AG04450 (cell line): ENCODE measurements around the gene FEZ2. TPM values are rescaled to one million over a fixed set of nuclear protein-coding genes. Genes with fewer than 3 reads are reported as not detected.

Experiments used
- CTCF ChIA-PET: fragments of 300-600, 350-600 bp; formaldehyde crosslinking; extraction: SDS; loops from one replicate; lab custom pipeline; 2022; ENCODE audit warnings: antibody characterized with exemption, inconsistent platforms; lab: Charles Lee
- POLR2A ChIA-PET: fragments of 350-600 bp; formaldehyde crosslinking; extraction: SDS; loops from one replicate; lab custom pipeline; 2021; ENCODE audit warnings: antibody characterized with exemption, inconsistent platforms; lab: Yijun Ruan, JAX
- DNase-seq: peaks from one replicate; pipeline ENCODE4 v3.0.0-alpha.2; 2011; ENCODE audit warnings: low read depth, low spot score
- H3K27ac ChIP-seq: one replicate; pipeline ENCODE4 v1.5.1; 2012; ENCODE audit warnings: low read depth, low read length, control low read depth
- H3K27me3 ChIP-seq: one replicate; pipeline ENCODE4 v1.6.0; 2012; ENCODE audit warnings: low read length; ENCODE audit not compliant: control insufficient read depth, insufficient read depth
- H3K4me3 ChIP-seq: 2 replicates; pipeline ENCODE4 v1.5.1; 2011; ENCODE audit warnings: mild to moderate bottlenecking, low read depth, low read length, control low read depth
- H3K9me3 ChIP-seq: 2 replicates; pipeline ENCODE4 v1.5.1; 2012; ENCODE audit warnings: low read length; ENCODE audit not compliant: control insufficient read depth, insufficient read depth
- polyA plus RNA-seq: library from polyadenylated mRNA; depleted of rRNA; stranded (reverse); fragments of >200 nt; gene quantifications from 2 replicates; pipeline ENCODE4 v1.2.3, GENCODE V29; 2011
- TF ChIP-seq, protein P1 (sequence below): IDR thresholded peaks from 2 replicates; pipeline ENCODE4 v1.5.1; 2011; ENCODE audit warnings: low read depth, low read length, control low read depth, inconsistent platforms

The FEZ2 gene
- polyA plus RNA-seq, 1 experiment, result 87.5 TPM

GRCh38 chr2:36584148-36584794 lies 13.7 kb downstream of the FEZ2 start:
- TF ChIP-seq, protein P1, sequence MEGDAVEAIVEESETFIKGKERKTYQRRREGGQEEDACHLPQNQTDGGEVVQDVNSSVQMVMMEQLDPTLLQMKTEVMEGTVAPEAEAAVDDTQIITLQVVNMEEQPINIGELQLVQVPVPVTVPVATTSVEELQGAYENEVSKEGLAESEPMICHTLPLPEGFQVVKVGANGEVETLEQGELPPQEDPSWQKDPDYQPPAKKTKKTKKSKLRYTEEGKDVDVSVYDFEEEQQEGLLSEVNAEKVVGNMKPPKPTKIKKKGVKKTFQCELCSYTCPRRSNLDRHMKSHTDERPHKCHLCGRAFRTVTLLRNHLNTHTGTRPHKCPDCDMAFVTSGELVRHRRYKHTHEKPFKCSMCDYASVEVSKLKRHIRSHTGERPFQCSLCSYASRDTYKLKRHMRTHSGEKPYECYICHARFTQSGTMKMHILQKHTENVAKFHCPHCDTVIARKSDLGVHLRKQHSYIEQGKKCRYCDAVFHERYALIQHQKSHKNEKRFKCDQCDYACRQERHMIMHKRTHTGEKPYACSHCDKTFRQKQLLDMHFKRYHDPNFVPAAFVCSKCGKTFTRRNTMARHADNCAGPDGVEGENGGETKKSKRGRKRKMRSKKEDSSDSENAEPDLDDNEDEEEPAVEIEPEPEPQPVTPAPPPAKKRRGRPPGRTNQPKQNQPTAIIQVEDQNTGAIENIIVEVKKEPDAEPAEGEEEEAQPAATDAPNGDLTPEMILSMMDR, result no peak
- no peak for DNase-seq
- ChIA-PET CTCF (interaction anchor here (1.4 kb wide), 1 partner anchor 15 kb away, joined by 3 read pairs; no protein-coding TSS in a partner anchor), POLR2A (no interaction called here)
- Histone ChIP-seq H3K4me3 (no peak overlapping the region), H3K9me3 (no peaks in the 10 kb centered on the region), H3K27ac (no peak overlapping the region), H3K27me3 (no peaks in the 10 kb centered on the region)

GRCh38 chr2:36582951-36583350 lies 15.0 kb downstream of the FEZ2 start:
- Histone ChIP-seq H3K27me3 (no peaks in the 10 kb centered on the region), H3K27ac (no peak overlapping the region), H3K4me3 (no peak overlapping the region), H3K9me3 (no peaks in the 10 kb centered on the region)
- no peak for DNase-seq
- ChIA-PET CTCF (no interaction called here), POLR2A (no interaction called here)
- TF ChIP-seq, protein P1, result no peak

GRCh38 chr2:36582538-36582937 lies 15.4 kb downstream of the FEZ2 start:
- H3K27me3 ChIP-seq, result no peaks in the 10 kb centered on the region
- no peak for DNase-seq
- no peak overlapping the region for H3K27ac ChIP-seq
- TF ChIP-seq, protein P1, result no peak
- CTCF ChIA-PET, result no interaction called here
- no peaks in the 10 kb centered on the region for H3K9me3 ChIP-seq
- POLR2A ChIA-PET, result no interaction called here
- no peak overlapping the region for H3K4me3 ChIP-seq

GRCh38 chr2:36579297-36579664 lies 18.7 kb downstream of the FEZ2 start:
- Histone ChIP-seq H3K4me3 (no peak overlapping the region), H3K9me3 (no peaks in the 10 kb centered on the region), H3K27me3 (no peaks in the 10 kb centered on the region), H3K27ac (no peak overlapping the region)
- CTCF ChIA-PET, result no interaction called here
- POLR2A ChIA-PET, result no interaction called here
- TF ChIP-seq, protein P1, result no peak
- DNase-seq, result no peak

DNA sequence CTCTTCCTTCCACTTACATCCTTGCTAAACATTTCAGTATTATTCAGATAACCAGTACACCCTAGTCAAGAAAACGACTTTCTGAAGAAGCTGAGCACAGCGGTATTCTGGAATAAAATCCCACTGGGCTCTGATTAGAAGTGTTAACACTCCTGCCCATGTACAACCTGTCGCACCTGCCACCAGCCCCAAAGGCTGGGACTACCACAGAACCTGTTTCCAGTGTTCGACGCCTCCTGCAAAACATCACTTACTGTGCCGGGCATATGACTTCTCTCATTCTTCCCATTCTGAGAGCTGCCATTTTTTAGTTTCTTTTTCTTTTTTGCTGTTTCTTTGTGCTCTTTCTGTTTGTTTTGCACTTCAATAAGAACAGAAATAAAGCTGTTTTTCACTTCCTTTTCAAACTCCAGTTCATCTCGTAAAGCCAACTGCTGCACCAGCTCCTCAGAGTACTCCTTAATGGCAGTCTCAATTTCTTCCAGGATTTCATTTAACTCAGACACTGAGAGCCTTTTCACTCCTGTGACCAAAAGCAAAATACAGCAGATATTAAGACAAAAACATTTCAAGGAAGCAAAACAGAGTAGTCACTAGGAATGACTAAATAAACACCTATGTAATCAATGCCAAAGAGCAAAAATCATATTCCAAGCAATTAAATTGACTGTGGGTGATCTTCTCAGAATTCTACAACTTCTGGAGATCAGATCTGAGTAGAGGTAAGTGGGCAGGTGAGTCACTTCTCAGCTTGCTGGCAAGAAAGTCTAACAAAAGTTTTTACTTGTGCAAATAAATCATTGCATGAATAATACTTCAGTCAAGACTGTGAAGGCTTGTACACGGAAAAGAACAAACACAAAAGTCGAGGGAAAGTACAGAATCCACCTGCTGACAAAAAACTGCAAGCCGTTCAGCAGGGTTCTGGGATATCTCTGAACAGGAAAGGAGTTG lies 19.3 kb downstream of the FEZ2 start:
- H3K9me3 ChIP-seq, result no peaks in the 10 kb centered on the region

More for the DNA sequence above, 19.3 kb downstream of the FEZ2 start:
- ChIA-PET POLR2A (no interaction called here), CTCF (no interaction called here)
- H3K27ac ChIP-seq, result no peak overlapping the region
- H3K4me3 ChIP-seq, result no peak overlapping the region
- no peaks in the 10 kb centered on the region for H3K27me3 ChIP-seq
- TF ChIP-seq, protein P1, result no peak
- no peak for DNase-seq
